GM12878 (cell line): ENCODE measurements around the gene GALNT15. TPM values are rescaled to one million over a fixed set of nuclear protein-coding genes. Genes with fewer than 3 reads are reported as not detected.

ENCODE experiments used
- ATAC-seq: fragments of 200-7000 bp; cut with Tn5 transposase; 3 replicates; pipeline ENCODE4 v1.9.1; 2020; ENCODE audit warnings: mild to moderate bottlenecking, moderate library complexity
- BruUV-seq: library from RNA; stranded (reverse); fragments of 400-500 nt; replicated peaks from 2 replicates; lab custom pipeline; 2021; lab: Mats Ljungman, UMichigan
- CTCF ChIA-PET: fragments of 300-600 bp; sonication (Branson Sonifier 250); formaldehyde crosslinking; extraction: SDS; loops from one replicate; lab custom pipeline; 2021; ENCODE audit warnings: inconsistent platforms; lab: Yijun Ruan, JAX
- POLR2A ChIA-PET: fragments of 350-600 bp; formaldehyde crosslinking; extraction: SDS; loops from one replicate; lab custom pipeline; 2021; ENCODE audit warnings: inconsistent platforms; lab: Charles Lee
- RAD21 ChIA-PET: fragments of 300-600 bp; sonication (Branson Sonifier 250); formaldehyde crosslinking; loops from one replicate; lab custom pipeline; 2023; ENCODE audit warnings: antibody characterized with exemption; ENCODE audit not compliant: unreplicated experiment; lab: Charles Lee
- SMC1A ChIA-PET: fragments of 300-600 bp; sonication (Branson Sonifier 250); formaldehyde crosslinking; loops from one replicate; lab custom pipeline; 2023; ENCODE audit not compliant: unreplicated experiment, uncharacterized antibody; lab: Charles Lee
- DNase-seq: peaks from one replicate; pipeline ENCODE4 v3.0.0-alpha.2; 2011; ENCODE audit warnings: low read depth, low spot score
- FAIRE-seq: peaks from 3 replicates; lab custom pipeline; 2011; peaks lifted over from hg19 to GRCh38; lab: Jason Lieb, UNC
- H2AFZ ChIP-seq: 2 replicates; pipeline ENCODE4 v1.6.0; 2011; ENCODE audit warnings: low read depth, low read length, control low read depth; ENCODE audit not compliant: control insufficient read depth
- H3K27ac ChIP-seq: 2 replicates; pipeline ENCODE4 v1.5.1; 2011; ENCODE audit warnings: control low read depth; ENCODE audit not compliant: control insufficient read depth, insufficient read depth
- H3K27me3 ChIP-seq, 2 experiments: replicated peaks in 1 of 2; 2 replicates each; pipeline versions ENCODE4 v1.6.0 to v1.6.1; 2011; ENCODE audit warnings: low read length in 1 of 2; ENCODE audit not compliant: control insufficient read depth in 2 of 2, insufficient read depth in 2 of 2
- H3K36me3 ChIP-seq, 2 experiments: 2 replicates each; pipeline ENCODE4 v1.5.1; 2011; ENCODE audit warnings: low read length in 1 of 2; ENCODE audit not compliant: control insufficient read depth in 2 of 2, insufficient read depth in 2 of 2
- H3K4me1 ChIP-seq: 2 replicates; pipeline ENCODE4 v1.6.1; 2011; ENCODE audit warnings: mild to moderate bottlenecking, low read length, moderate library complexity, mixed read lengths; ENCODE audit not compliant: control insufficient read depth, insufficient read depth
- H3K4me2 ChIP-seq: 2 replicates; pipeline ENCODE4 v1.6.0; 2011; ENCODE audit warnings: control low read depth; ENCODE audit not compliant: control insufficient read depth, insufficient read depth
- H3K4me3 ChIP-seq: fragments of 200-600 bp; sonication (generic); 2 replicates; pipeline ENCODE4 v1.5.1; 2016
- H3K79me2 ChIP-seq: 2 replicates; pipeline ENCODE4 v1.6.0; 2011; ENCODE audit warnings: low read length; ENCODE audit not compliant: control insufficient read depth, insufficient read depth
- H3K9ac ChIP-seq: 2 replicates; pipeline ENCODE4 v1.8.0; 2011; ENCODE audit warnings: low read length, control low read depth, mixed read lengths; ENCODE audit not compliant: control insufficient read depth, insufficient read depth
- H3K9me3 ChIP-seq: replicated peaks from 3 replicates; pipeline ENCODE4 v1.5.1; 2011; ENCODE audit warnings: mild to moderate bottlenecking, low read length; ENCODE audit not compliant: control insufficient read depth, insufficient read depth
- H4K20me1 ChIP-seq: 2 replicates; pipeline ENCODE4 v1.6.0; 2011; ENCODE audit not compliant: control insufficient read depth, insufficient read depth
- CBX5 ChIP-seq: sonication (generic); IDR thresholded peaks from 2 replicates; pipeline ENCODE4 v1.6.1; 2016; ENCODE audit warnings: low read depth, moderate library complexity, mild to moderate bottlenecking, inconsistent platforms
- DPF2 ChIP-seq: fragments of 450-650 bp; IDR thresholded peaks from 2 replicates; pipeline ENCODE4 v1.6.1; 2017; ENCODE audit warnings: mild to moderate bottlenecking
- KLF5 ChIP-seq: fragments of 450-650 bp; IDR thresholded peaks from 2 replicates; pipeline ENCODE4 v1.6.1; 2014; ENCODE audit warnings: mild to moderate bottlenecking; ENCODE audit not compliant: partially characterized antibody
- MEF2A ChIP-seq: IDR thresholded peaks from 2 replicates; pipeline ENCODE4 v1.6.1; 2011; ENCODE audit warnings: low read depth, mild to moderate bottlenecking, low read length, moderate library complexity; ENCODE audit not compliant: insufficient read depth
- MXI1 ChIP-seq: fragments of 150-350 bp; IDR thresholded peaks from 2 replicates; pipeline ENCODE4 v1.6.1; 2011; ENCODE audit warnings: low read depth, mild to moderate bottlenecking, inconsistent platforms, low read length, improper control_type of control experiment
- NFYB ChIP-seq: IDR thresholded peaks from 2 replicates; pipeline ENCODE4 v1.6.1; 2011; ENCODE audit warnings: low read depth, mild to moderate bottlenecking, low read length, improper control_type of control experiment, moderate library complexity; ENCODE audit not compliant: insufficient read depth
- PRDM15 ChIP-seq: fragments of 450-650 bp; formaldehyde crosslinking; IDR thresholded peaks from 2 replicates; pipeline ENCODE4 v1.4.0; 2020; ENCODE audit warnings: mild to moderate bottlenecking, moderate library complexity
- SPI1 ChIP-seq: IDR thresholded peaks from 2 replicates; pipeline ENCODE4 v1.6.1; 2011; ENCODE audit warnings: low read depth, mild to moderate bottlenecking, low read length, moderate library complexity, borderline replicate concordance; ENCODE audit not compliant: insufficient read depth
- STAT3 ChIP-seq: IDR thresholded peaks from 2 replicates; pipeline ENCODE4 v1.6.1; 2011; ENCODE audit warnings: low read depth, low read length, improper control_type of control experiment
- TARDBP ChIP-seq: IDR thresholded peaks from 2 replicates; pipeline ENCODE4 v1.6.1; 2016; ENCODE audit warnings: borderline replicate concordance
- TCF7 ChIP-seq: IDR thresholded peaks from 2 replicates; pipeline ENCODE4 v1.6.1; 2014; ENCODE audit warnings: antibody characterized with exemption, borderline replicate concordance
- ZNF24 ChIP-seq: fragments of 450-650 bp; IDR thresholded peaks from 2 replicates; pipeline ENCODE4 v1.6.1; 2017; ENCODE audit warnings: antibody characterized with exemption, mild to moderate bottlenecking
- WGBS: methylation state at CpG from one replicate; pipeline ENCODE4 v1.1.6; 2016; ENCODE audit warnings: low lambda C conversion rate; ENCODE audit not compliant: insufficient replicate concordance, insufficient coverage; ENCODE audit errors: missing lambda C conversion rate; 5-methylcytosine and 5-hydroxymethylcytosine counted together
- in situ Hi-C: fragments of 300-500 bp; cut with MboI; formaldehyde crosslinking; loops from 9 replicates; pipeline ENCODE4 v1.14.3; 2018; ENCODE audit warnings: mixed read lengths
- intact Hi-C: fragments of 100-400 bp; cut with micrococcal nuclease; formaldehyde crosslinking; loops from one replicate; pipeline ENCODE4 v1.14.2; 2022; ENCODE audit not compliant: unreplicated experiment
- polyA plus RNA-seq, 11 experiments: library from polyadenylated mRNA; depleted of rRNA in 4 of 11; unstranded in 6 of 11; stranded (reverse) in 5 of 11; fragments of >200 nt; fragmentation: Nextera tagmentation in 4 of 11; fragmentation: Illumina TruSeq in 1 of 11; extraction: Ambion mirVana in 4 of 11; extraction: Trizol in 1 of 11; gene quantifications; 1 replicate in 1 of 11; 2 replicates in 10 of 11; pipeline versions ENCODE4 v1.2.1 to v1.2.3, GENCODE V29; 2011 to 2016; ENCODE audit warnings: inconsistent platforms in 2 of 11, missing spikeins in 2 of 11, low read depth in 1 of 11
- total RNA-seq, 4 experiments: library from RNA; depleted of rRNA in 3 of 4; stranded (reverse); fragments of >200 nt in 3 of 4; fragmentation: Illumina TruSeq in 1 of 4; extraction: Trizol in 1 of 4; gene quantifications; 2 replicates each; pipeline versions ENCODE4 v1.2.1 to v1.2.3, GENCODE V29; 2013 to 2021

The GALNT15 gene
- total and polyA plus RNA-seq, 10 of the 15 experiments (the other 5 are each of a cell fraction or from before 2014, with no cell fraction given): 0.03 to 0.05 TPM; not detected in 8

GRCh38 chr3:16236856-16237393 lies 62.4 kb downstream of the GALNT15 start:
- Histone ChIP-seq H3K4me2 (no peak overlapping the region), H3K36me3 (no peaks in the 10 kb centered on the region), H3K79me2 (no peaks in the 10 kb centered on the region), H3K4me3 (no peak overlapping the region), H2AFZ (no peak overlapping the region), H3K9me3 (no peaks in the 10 kb centered on the region), H3K27me3 (peaks cover 0 to 2% of the 10 kb centered on the region in 2 experiments; a peak in 1 of 4 replicates), H3K27ac (no peak overlapping the region), H3K4me1 (no peaks in the 10 kb centered on the region), H3K9ac (no peak overlapping the region), H4K20me1 (no peaks in the 10 kb centered on the region)
- TF ChIP-seq KLF5: no peak
- no peak for TF ChIP-seq SPI1
- TF ChIP-seq NFYB: no peak
- TF ChIP-seq ZNF24: no peak
- TF ChIP-seq MEF2A: no peak
- TF ChIP-seq STAT3: no peak
- TF ChIP-seq PRDM15 (CRISPR knock-in tag): no peak
- no peak for TF ChIP-seq TCF7
- no peak for TF ChIP-seq MXI1
- no peak for TF ChIP-seq DPF2
- TF ChIP-seq TARDBP: no peak
- no peak for TF ChIP-seq CBX5
- SMC1A ChIA-PET: interaction anchor here (0.6 to 0.7 kb wide), 2 partner anchors 9 to 1773 kb away, joined by 3 to 4 read pairs; no protein-coding TSS in a partner anchor
- ATAC-seq (no peak), FAIRE-seq (no peak), DNase-seq (no peak)
- no TSS peak for BruUV-seq
- POLR2A ChIA-PET: no interaction called here
- WGBS: 67% methylated on average over 3 of the region's 3 CpGs
- intact Hi-C loops (no loop called here), in situ Hi-C loops (no loop called here)
- RAD21 ChIA-PET: no interaction called here
- CTCF ChIA-PET: interaction anchor here (1.4 kb wide), 1 partner anchor 402 kb away, joined by 3 read pairs; no protein-coding TSS in a partner anchor
